NCI-H1092 treated with DMSO at 0.1 percent for 48 hours (cell line): ENCODE measurements around the gene CNGB1.
A peak's percentile ranks its signal among the peaks of the same experiment; 100 is the strongest.
"Not testable (repeated sequence)": the region's sequence is repeated elsewhere in the genome, so short reads cannot be mapped to it uniquely, and the experiment has no call there.

Source experiments
- DNase-seq: peaks from one replicate; lab custom pipeline; 2025; lab: John Stamatoyannopoulos, UW

The CNGB1 gene

GRCh38 chr16:57970970-57971369, at the start of gene CNGB1:
Gene CNGB1, minus strand, starts transcription at chr16:57971128. Its CDS starts 3,842 bp downstream, at chr16:57967286.
- no peak for DNase-seq

GRCh38 chr16:58019866-58020538, 49.1 kb upstream of the CNGB1 start:
- DNase-seq, result no peak

GRCh38 chr16:58018803-58019202, 47.9 kb upstream of the CNGB1 start:
- DNase-seq, result no peak

- DNase-seq, result no peak
Measured at GRCh38 chr16:58016840-58017446, 46.0 kb upstream of the CNGB1 start.

- DNase-seq, result no peak
Measured at GRCh38 chr16:58013201-58013956, 42.5 kb upstream of the CNGB1 start.

GRCh38 chr16:58012481-58012880, 41.6 kb upstream of the CNGB1 start:
- no peak for DNase-seq

- DNase-seq, result no peak
Measured at GRCh38 chr16:58011652-58012051, 40.7 kb upstream of the CNGB1 start.

GRCh38 chr16:58010886-58011285, 40.0 kb upstream of the CNGB1 start:
- no peak for DNase-seq

- no peak for DNase-seq
Measured at GRCh38 chr16:58009856-58010416, 39.0 kb upstream of the CNGB1 start.

- DNase-seq, result not testable (repeated sequence)
Measured at GRCh38 chr16:58004736-58005135, 33.8 kb upstream of the CNGB1 start.

- DNase-seq, result no peak
Measured at GRCh38 chr16:58002936-58003335, 32.0 kb upstream of the CNGB1 start.

- DNase-seq, result no peak
Measured at GRCh38 chr16:58002416-58002800, 31.5 kb upstream of the CNGB1 start.

- no peak for DNase-seq
Measured at GRCh38 chr16:58001781-58002415, 31.0 kb upstream of the CNGB1 start.

- peak; percentile 76 for DNase-seq
Measured at GRCh38 chr16:58000706-58001676, 30.1 kb upstream of the CNGB1 start, which contains the start of gene USB1. Gene USB1, plus strand, starts transcription at chr16:58001407. Its CDS starts 77 bp downstream, at chr16:58001484.

GRCh38 chr16:57999971-58000705, 29.2 kb upstream of the CNGB1 start, which contains the start of gene ZNF319:
Gene ZNF319, minus strand, starts transcription at chr16:58000672. Its CDS starts 2,407 bp downstream, at chr16:57998265.
- no peak for DNase-seq

- DNase-seq, result peak; percentile 32
Measured at GRCh38 chr16:57999366-57999970, 28.5 kb upstream of the CNGB1 start.

- no peak for DNase-seq
Measured at GRCh38 chr16:57998992-57999365, 28.1 kb upstream of the CNGB1 start.

GRCh38 chr16:57998486-57998885, 27.6 kb upstream of the CNGB1 start:
- no peak for DNase-seq

- no peak for DNase-seq
Measured at GRCh38 chr16:57997528-57998265, 26.8 kb upstream of the CNGB1 start.
